ENCODE results near the gene ACOX3.
"Not testable (repeated sequence)": the region's sequence is repeated elsewhere in the genome, so short reads cannot be mapped to it uniquely, and the experiment has no call there.

The ACOX3 gene

DNA sequence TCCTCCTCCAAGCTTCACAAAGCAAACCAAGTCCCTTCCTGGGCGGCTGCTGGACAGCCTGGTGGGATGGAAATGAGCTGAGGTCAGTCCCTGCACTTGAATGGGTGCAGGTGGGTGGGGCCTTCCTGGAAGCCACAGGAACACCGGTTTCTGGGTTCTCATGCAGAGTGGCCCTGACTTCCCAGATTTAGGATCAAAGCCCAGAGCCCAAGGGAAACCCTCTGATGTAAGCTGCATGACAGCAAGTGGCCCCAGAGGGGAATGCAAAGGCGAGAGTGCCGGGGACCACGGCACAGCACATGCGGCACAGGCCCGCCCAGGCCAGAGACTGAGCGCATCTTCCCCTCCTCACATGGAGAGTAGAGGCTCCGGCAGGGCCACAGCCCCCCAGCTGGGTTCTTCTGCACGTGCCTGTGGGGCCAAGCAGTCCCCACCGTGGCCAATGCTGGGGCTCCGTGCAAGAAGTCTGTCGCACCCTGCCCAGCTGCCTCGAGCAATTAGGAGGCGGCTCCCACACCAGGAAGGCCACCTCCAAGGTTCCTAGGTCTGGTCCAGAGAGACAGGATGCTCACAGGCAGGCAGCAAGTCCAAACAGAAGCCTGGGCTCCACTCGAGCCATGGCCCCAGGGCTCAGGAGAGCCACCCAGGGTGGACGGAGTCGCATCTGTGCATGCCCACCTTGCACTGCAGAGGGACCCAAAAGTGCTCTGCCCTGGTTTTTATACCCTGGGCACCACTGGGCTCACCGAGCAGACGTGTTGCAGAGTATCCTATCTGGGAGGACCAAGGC, 88.0 kb downstream of the ACOX3 start:
- in situ Hi-C loops (cut with MboI; ENCODE audit: low sequenced_read_pairs, unreplicated experiment), result no loop called here
- DNase-seq (ENCODE audit: low spot score), result no peak

DNA sequence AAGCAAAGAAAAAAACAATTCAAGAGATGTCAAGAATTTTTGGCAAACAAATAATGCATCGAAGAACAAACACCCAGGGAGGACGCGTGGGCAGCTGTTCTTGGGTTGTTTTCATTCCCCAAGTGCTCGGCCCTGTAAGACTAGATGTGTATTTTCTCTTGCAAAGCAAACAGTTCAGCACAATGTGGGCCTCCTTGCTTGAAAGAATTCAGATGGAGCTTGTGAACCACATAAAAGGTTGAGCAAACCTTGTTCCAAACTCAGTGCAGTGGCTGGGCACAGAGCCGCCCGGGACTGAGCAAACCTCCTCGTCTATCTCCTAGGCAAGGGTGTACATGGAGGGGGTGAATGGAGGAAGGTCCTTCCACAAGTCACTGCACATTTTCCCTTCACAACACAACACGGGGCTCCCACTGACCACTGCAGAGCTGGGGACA, 88.6 kb downstream of the ACOX3 start:
- no peak for DNase-seq (ENCODE audit: low spot score)
- in situ Hi-C loops (cut with MboI; ENCODE audit: low sequenced_read_pairs, unreplicated experiment), result no loop called here

More for the DNA sequence above, 88.0 kb downstream of the ACOX3 start:
- TF ChIP-seq, protein P1, sequence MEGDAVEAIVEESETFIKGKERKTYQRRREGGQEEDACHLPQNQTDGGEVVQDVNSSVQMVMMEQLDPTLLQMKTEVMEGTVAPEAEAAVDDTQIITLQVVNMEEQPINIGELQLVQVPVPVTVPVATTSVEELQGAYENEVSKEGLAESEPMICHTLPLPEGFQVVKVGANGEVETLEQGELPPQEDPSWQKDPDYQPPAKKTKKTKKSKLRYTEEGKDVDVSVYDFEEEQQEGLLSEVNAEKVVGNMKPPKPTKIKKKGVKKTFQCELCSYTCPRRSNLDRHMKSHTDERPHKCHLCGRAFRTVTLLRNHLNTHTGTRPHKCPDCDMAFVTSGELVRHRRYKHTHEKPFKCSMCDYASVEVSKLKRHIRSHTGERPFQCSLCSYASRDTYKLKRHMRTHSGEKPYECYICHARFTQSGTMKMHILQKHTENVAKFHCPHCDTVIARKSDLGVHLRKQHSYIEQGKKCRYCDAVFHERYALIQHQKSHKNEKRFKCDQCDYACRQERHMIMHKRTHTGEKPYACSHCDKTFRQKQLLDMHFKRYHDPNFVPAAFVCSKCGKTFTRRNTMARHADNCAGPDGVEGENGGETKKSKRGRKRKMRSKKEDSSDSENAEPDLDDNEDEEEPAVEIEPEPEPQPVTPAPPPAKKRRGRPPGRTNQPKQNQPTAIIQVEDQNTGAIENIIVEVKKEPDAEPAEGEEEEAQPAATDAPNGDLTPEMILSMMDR (IDR thresholded peaks at IDR 0.05; ENCODE audit: borderline replicate concordance, control extremely low read depth, extremely low read depth, insufficient read depth, missing control alignments), result no peak

DNA sequence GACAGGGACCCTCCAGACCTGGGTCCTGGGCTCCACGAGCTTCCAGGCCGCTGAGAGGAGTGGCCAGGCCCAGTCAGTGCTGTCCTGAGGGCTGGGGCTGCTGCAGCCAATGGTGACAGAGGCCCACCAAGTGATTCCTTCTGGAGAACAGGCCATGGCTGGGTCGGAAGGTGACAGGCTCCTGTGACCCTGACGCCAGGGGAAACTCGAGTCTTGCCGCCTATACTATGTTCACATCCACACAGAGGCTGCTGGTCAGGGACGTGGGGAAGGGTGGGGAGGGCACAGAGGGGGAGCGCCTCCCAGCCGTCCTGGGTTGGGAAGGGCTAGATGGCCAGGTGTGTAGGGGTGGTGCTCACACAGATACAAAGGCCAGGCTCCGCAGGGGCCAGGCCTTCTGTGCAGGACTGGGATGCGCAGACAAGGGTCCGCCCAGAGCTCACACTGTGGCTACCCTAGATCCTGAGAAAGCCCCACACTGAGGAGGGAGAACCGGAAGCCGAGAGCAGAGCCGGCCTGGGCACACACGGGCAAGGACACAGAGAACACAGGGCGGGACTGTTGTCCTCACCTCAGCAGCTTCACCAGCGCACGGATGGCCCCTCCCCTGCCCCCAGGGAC, 89.6 kb downstream of the ACOX3 start:
- TF ChIP-seq, protein P1 (IDR thresholded peaks at IDR 0.05; ENCODE audit: borderline replicate concordance, control extremely low read depth, extremely low read depth, insufficient read depth, missing control alignments), result no peak
- no peak for DNase-seq (ENCODE audit: low spot score)
- in situ Hi-C loops (cut with MboI; ENCODE audit: low sequenced_read_pairs, unreplicated experiment), result no loop called here

More for the DNA sequence above, 88.6 kb downstream of the ACOX3 start:
- TF ChIP-seq, protein P1 (IDR thresholded peaks at IDR 0.05; ENCODE audit: borderline replicate concordance, control extremely low read depth, extremely low read depth, insufficient read depth, missing control alignments), result no peak

GRCh38 chr4:8350352-8350751, 90.2 kb downstream of the ACOX3 start:
- in situ Hi-C loops (cut with MboI; ENCODE audit: low sequenced_read_pairs, unreplicated experiment), result no loop called here
- DNase-seq (ENCODE audit: low spot score), result no peak
- TF ChIP-seq, protein P1 (IDR thresholded peaks at IDR 0.05; ENCODE audit: borderline replicate concordance, control extremely low read depth, extremely low read depth, insufficient read depth, missing control alignments), result no peak

GRCh38 chr4:8349664-8350236, 90.8 kb downstream of the ACOX3 start:
- TF ChIP-seq, protein P1 (IDR thresholded peaks at IDR 0.05; ENCODE audit: borderline replicate concordance, control extremely low read depth, extremely low read depth, insufficient read depth, missing control alignments), result no peak
- no peak for DNase-seq (ENCODE audit: low spot score)
- in situ Hi-C loops (cut with MboI; ENCODE audit: low sequenced_read_pairs, unreplicated experiment), result no loop called here

GRCh38 chr4:8349236-8349635, 91.3 kb downstream of the ACOX3 start:
- in situ Hi-C loops (cut with MboI; ENCODE audit: low sequenced_read_pairs, unreplicated experiment); DNase-seq (ENCODE audit: low spot score): not testable (repeated sequence)

DNA sequence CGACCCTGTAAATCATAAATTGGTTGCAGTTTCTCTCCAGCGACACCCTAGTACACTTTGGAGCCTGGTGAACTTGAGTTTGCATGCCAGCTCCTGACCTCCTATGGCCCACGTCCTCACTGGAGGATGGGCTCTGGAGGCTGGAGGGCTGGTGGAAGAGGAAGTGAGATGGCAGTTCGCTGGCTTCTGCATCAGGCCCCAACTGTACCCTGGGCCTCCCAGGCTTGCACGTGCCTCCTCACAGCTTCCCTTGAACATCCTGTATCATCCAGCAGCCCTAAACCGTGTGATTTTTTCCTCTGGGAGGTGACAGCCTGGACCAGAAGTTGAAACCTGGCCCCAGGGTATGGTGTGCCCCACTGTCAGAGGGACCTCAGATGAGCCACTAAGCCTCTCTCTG, 92.5 kb downstream of the ACOX3 start:
- DNase-seq (ENCODE audit: low spot score), result no peak
- TF ChIP-seq, protein P1 (IDR thresholded peaks at IDR 0.05; ENCODE audit: borderline replicate concordance, control extremely low read depth, extremely low read depth, insufficient read depth, missing control alignments), result no peak
- in situ Hi-C loops (cut with MboI; ENCODE audit: low sequenced_read_pairs, unreplicated experiment), result no loop called here
